ENCODE measurements around the gene TMEM92.

- no peak for TF ChIP-seq POLR2A (IDR thresholded peaks at IDR 0.05)
- TF ChIP-seq, protein P1, sequence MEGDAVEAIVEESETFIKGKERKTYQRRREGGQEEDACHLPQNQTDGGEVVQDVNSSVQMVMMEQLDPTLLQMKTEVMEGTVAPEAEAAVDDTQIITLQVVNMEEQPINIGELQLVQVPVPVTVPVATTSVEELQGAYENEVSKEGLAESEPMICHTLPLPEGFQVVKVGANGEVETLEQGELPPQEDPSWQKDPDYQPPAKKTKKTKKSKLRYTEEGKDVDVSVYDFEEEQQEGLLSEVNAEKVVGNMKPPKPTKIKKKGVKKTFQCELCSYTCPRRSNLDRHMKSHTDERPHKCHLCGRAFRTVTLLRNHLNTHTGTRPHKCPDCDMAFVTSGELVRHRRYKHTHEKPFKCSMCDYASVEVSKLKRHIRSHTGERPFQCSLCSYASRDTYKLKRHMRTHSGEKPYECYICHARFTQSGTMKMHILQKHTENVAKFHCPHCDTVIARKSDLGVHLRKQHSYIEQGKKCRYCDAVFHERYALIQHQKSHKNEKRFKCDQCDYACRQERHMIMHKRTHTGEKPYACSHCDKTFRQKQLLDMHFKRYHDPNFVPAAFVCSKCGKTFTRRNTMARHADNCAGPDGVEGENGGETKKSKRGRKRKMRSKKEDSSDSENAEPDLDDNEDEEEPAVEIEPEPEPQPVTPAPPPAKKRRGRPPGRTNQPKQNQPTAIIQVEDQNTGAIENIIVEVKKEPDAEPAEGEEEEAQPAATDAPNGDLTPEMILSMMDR (IDR thresholded peaks at IDR 0.05) = no peak
Observed at GRCh38 chr17:50265690-50266315, 8.5 kb upstream of the TMEM92 start.

Data from adrenal gland (tissue), 5 donors.